Naive thymus-derived CD4-positive, alpha-beta T cell (primary cell): ENCODE results near the gene KLK3. TPM values are rescaled to one million over a fixed set of nuclear protein-coding genes. Genes with fewer than 3 reads are reported as not detected.
A peak's percentile ranks its signal among the peaks of the same experiment; 100 is the strongest.
"Not testable (repeated sequence)": the region's sequence is repeated elsewhere in the genome, so short reads cannot be mapped to it uniquely, and the experiment has no call there.

Source experiments
- ATAC-seq: fragments of 150-1000 bp; cut with Tn5 transposase; 2 replicates; pipeline ENCODE4 v1.10.0; 2021; ENCODE audit warnings: mild to moderate bottlenecking, moderate library complexity
- CTCF ChIA-PET: fragments of 350-600 bp; sonication (Branson Sonifier 250); formaldehyde crosslinking; loops from one replicate; lab custom pipeline; 2021; ENCODE audit warnings: antibody characterized with exemption; lab: Charles Lee
- POLR2A ChIA-PET: fragments of 350-600 bp; sonication (Branson Sonifier 250); formaldehyde crosslinking; loops from one replicate; lab custom pipeline; 2021; ENCODE audit warnings: antibody characterized with exemption, inconsistent platforms; lab: Charles Lee
- DNase-seq, 9 donors: peaks; one replicate each; pipeline versions ENCODE4 v3.0.0 to v3.0.0-alpha.2; 2020 to 2022; ENCODE audit warnings: mixed read lengths in 1 of 9
- H3K27ac ChIP-seq: one replicate; pipeline ENCODE4 v1.7.0; 2013; ENCODE audit warnings: mild to moderate bottlenecking, low read depth, low read length, moderate library complexity
- H3K27me3 ChIP-seq, 2 donors: one replicate each; pipeline ENCODE4 v1.7.0; 2013; ENCODE audit warnings: low read length in 2 of 2, mild to moderate bottlenecking in 2 of 2, moderate library complexity in 2 of 2; ENCODE audit not compliant: control insufficient read depth in 2 of 2, insufficient read depth in 2 of 2
- H3K36me3 ChIP-seq, 3 experiments: 1 replicate in 2 of 3; 2 replicates in 1 of 3; pipeline ENCODE4 v1.7.0; 2013; ENCODE audit warnings: low read length in 3 of 3, mild to moderate bottlenecking in 3 of 3, moderate library complexity in 1 of 3; ENCODE audit not compliant: insufficient read depth in 3 of 3, control insufficient read depth in 2 of 3
- H3K4me1 ChIP-seq, 2 donors: one replicate each; pipeline ENCODE4 v1.7.0; 2013; ENCODE audit warnings: low read length in 2 of 2, mild to moderate bottlenecking in 2 of 2, moderate library complexity in 1 of 2; ENCODE audit not compliant: control insufficient read depth in 2 of 2, insufficient read depth in 2 of 2
- H3K4me3 ChIP-seq: 2 replicates; pipeline ENCODE4 v1.7.0; 2013; ENCODE audit warnings: mild to moderate bottlenecking, low read length
- H3K9me3 ChIP-seq, 3 experiments: 1 replicate in 2 of 3; 2 replicates in 1 of 3; pipeline ENCODE4 v1.7.0; 2013; ENCODE audit warnings: low read length in 3 of 3; ENCODE audit not compliant: control insufficient read depth in 2 of 3
- H3K27ac Mint-ChIP-seq, 9 donors: one replicate each; pipeline ENCODE4 v1.8.0; 2020 to 2022; ENCODE audit warnings: mixed read lengths in 9 of 9, mild to moderate bottlenecking in 8 of 9, moderate library complexity in 5 of 9, inconsistent platforms in 2 of 9
- H3K27me3 Mint-ChIP-seq, 5 donors: one replicate each; pipeline ENCODE4 v1.8.0; 2021 to 2022; ENCODE audit warnings: mixed read lengths in 5 of 5, mild to moderate bottlenecking in 1 of 5
- H3K36me3 Mint-ChIP-seq, 5 donors: one replicate each; pipeline ENCODE4 v1.8.0; 2020 to 2022; ENCODE audit warnings: mixed read lengths in 5 of 5, mild to moderate bottlenecking in 3 of 5, inconsistent platforms in 1 of 5
- H3K4me1 Mint-ChIP-seq, 7 donors: one replicate each; pipeline ENCODE4 v1.8.0; 2020 to 2022; ENCODE audit warnings: mixed read lengths in 7 of 7, mild to moderate bottlenecking in 3 of 7, inconsistent platforms in 1 of 7
- H3K4me3 Mint-ChIP-seq, 10 donors: one replicate each; pipeline ENCODE4 v1.8.0; 2020 to 2022; ENCODE audit warnings: mild to moderate bottlenecking in 10 of 10, mixed read lengths in 10 of 10, moderate library complexity in 6 of 10, inconsistent platforms in 2 of 10
- H3K9me3 Mint-ChIP-seq, 11 donors: one replicate each; pipeline ENCODE4 v1.8.0; 2020 to 2022; ENCODE audit warnings: mixed read lengths in 11 of 11, mild to moderate bottlenecking in 4 of 11, inconsistent platforms in 1 of 11, moderate library complexity in 1 of 11
- intact Hi-C, 2 donors: fragments of 100-400 bp; cut with micrococcal nuclease; formaldehyde crosslinking; loops; one replicate each; pipeline ENCODE4 v1.15.1; 2023
- polyA plus RNA-seq, 2 donors: library from polyadenylated mRNA; unstranded; fragments of 300-500 nt; fragmentation: Illumina TruSeq; gene quantifications; one replicate each; pipeline ENCODE4 v1.2.3, GENCODE V29; 2021
- total RNA-seq, 6 experiments: library from RNA in 5 of 6; stranded (reverse) in 5 of 6; gene quantifications; 1 replicate in 5 of 6; 2 replicates in 1 of 6; pipeline ENCODE4 v1.2.3 and lab custom pipeline; 2021 to 2026

Gene KLK3
- total and polyA plus RNA-seq, 7 experiments from 2014 or later: not detected

GRCh38 chr19:50893047-50893736, 38.5 kb downstream of the KLK3 start:
- no peaks in the 10 kb centered on the region for H3K36me3 ChIP-seq
- DNase-seq (no peak), ATAC-seq (no peak)
- POLR2A ChIA-PET: no interaction called here
- Mint-ChIP-seq H3K4me3 (no peak overlapping the region), H3K27me3 (peaks cover 4 to 73% (median 35%) of the 10 kb centered on the region in 5 donors), H3K27ac (no peak overlapping the region), H3K9me3 (peaks cover 0 to 23% (median 5%) of the 10 kb centered on the region in 11 donors), H3K4me1 (peaks cover 0 to 1% (median 0%) of the 10 kb centered on the region in 7 donors), H3K36me3 (peaks cover 0 to 4% (median 0%) of the 10 kb centered on the region in 5 donors)
- H3K27ac ChIP-seq: no peak overlapping the region
- intact Hi-C loops: no loop called here
- H3K4me1 ChIP-seq: no peaks in the 10 kb centered on the region
- no peak overlapping the region for H3K4me3 ChIP-seq
- H3K27me3 ChIP-seq: no peaks in the 10 kb centered on the region
- peaks cover 0 to 9% (median 0%) of the 10 kb centered on the region in 3 experiments for H3K9me3 ChIP-seq
- CTCF ChIA-PET: no interaction called here

DNA sequence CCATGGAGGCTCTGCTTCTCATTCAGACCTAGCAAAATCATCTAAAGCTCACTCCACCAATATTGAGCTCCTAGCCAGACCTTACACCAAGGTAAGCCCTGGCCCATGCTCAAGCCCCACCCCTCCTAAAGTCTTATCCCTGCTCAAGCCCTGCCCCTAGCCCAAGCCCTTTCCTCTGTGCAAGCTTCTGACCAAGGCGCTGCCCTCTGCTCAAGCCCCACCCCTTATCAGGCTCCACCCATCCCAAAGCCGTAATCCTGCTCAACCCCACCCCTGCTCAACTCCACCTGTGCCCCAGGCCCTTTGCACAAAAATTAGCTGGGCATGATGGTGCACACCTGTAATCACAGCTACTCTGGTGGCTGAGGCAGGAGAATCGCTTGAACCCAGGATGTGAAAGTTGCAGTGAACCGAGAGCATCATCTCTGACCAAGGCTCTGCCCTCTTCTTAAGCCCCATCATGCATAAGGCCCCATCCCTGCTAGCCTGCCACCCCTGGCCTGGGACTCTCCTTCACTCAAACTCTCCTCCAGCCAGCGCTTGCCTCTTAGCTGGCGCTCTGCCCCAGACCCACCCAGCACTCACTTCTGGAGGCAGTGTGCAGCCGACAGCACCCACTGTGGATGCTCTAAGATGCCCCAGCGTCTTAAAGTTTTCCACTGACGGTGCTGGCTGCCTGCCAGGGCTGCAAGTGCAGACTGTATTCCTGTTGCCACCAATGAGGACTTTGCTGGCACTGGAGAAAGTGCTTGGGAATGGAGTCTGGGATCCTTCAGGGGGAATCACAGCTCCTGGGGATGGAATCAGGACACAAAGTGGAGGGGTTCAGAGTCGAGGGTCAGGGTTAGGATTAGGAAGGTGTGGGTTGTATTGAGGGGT, 40.0 kb downstream of the KLK3 start:
- Mint-ChIP-seq H3K4me3 (no peak overlapping the region), H3K4me1 (peaks cover 0 to 1% (median 0%) of the 10 kb centered on the region in 7 donors), H3K27ac (no peak overlapping the region), H3K36me3 (peaks cover 0 to 4% (median 0%) of the 10 kb centered on the region in 5 donors), H3K27me3 (peaks cover 3 to 70% (median 32%) of the 10 kb centered on the region in 5 donors), H3K9me3 (peaks cover 0 to 23% (median 5%) of the 10 kb centered on the region in 11 donors)
- CTCF ChIA-PET: no interaction called here
- Histone ChIP-seq H3K36me3 (no peaks in the 10 kb centered on the region), H3K27me3 (no peaks in the 10 kb centered on the region), H3K27ac (no peak overlapping the region), H3K4me1 (no peaks in the 10 kb centered on the region), H3K4me3 (no peak overlapping the region), H3K9me3 (peaks cover 0 to 9% (median 0%) of the 10 kb centered on the region in 3 experiments)
- DNase-seq (no peak), ATAC-seq (no peak)
- POLR2A ChIA-PET: no interaction called here
- intact Hi-C loops: no loop called here

DNA sequence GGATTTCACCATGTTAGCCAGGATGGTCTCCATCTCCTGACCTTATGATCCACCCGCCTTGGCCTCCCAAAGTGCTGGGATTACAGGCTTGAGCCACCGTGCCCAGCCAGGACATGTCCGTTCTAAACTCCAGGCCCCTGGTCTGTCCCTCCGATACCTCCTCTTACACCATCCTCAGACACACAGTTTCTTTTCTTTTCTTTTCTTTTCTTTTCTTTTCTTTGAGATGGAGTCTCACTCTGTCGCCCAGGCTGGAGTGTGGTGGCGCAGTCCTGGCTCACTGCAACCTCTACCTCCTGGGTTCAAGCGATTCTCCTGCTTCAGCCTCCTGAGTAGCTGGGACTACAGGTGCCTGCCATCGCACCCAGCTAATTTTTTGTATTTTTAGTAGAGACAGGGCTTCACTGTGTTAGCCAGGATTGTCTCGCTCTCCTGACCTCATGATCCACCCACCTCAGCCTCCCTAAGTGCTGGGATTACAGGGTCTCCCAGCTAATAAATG, 41.4 kb downstream of the KLK3 start:
- H3K27ac ChIP-seq, H3K4me3 Mint-ChIP-seq, H3K36me3 Mint-ChIP-seq, H3K9me3 ChIP-seq, intact Hi-C loops, ATAC-seq, H3K27ac Mint-ChIP-seq, POLR2A ChIA-PET, H3K27me3 ChIP-seq, H3K4me3 ChIP-seq, H3K36me3 ChIP-seq, DNase-seq, H3K4me1 ChIP-seq, H3K4me1 Mint-ChIP-seq: not testable (repeated sequence)
- Mint-ChIP-seq H3K27me3 (peaks cover 3 to 68% (median 32%) of the 10 kb centered on the region in 5 donors), H3K9me3 (peaks cover 0 to 23% (median 5%) of the 10 kb centered on the region in 11 donors)
- CTCF ChIA-PET: interaction anchor here (0.6 kb wide), 1 partner anchor 134 kb away, joined by 3 read pairs; no protein-coding TSS in a partner anchor

DNA sequence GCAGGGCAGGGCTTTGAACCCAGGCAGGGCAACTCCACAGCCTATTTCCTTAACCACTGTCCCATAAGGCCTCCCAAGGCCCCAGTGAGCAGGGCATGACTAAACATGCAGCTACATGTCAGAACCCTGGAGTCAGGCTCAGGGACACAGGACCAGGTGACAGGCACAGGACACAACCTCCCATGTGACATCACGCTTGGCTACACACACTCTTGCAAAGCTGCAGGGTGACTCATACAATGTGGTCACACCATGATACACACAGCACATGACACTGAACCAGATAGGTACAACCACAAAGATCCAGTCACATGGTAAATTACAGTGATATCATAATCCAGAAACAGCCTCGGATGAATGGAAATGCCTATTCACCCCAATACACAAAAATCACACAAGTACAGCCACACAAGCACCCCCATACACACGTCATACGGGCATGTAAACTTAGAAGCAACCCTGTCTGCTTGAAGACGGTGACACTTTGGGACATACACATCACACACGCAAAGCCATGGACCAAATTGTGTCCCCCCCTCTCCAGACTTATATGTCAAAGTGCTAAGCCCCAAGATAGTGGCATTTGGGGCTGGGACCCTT, 42.0 kb downstream of the KLK3 start:
- POLR2A ChIA-PET: no interaction called here
- Mint-ChIP-seq H3K36me3 (peaks cover 0 to 4% (median 0%) of the 10 kb centered on the region in 5 donors), H3K9me3 (peaks cover 0 to 23% (median 5%) of the 10 kb centered on the region in 11 donors), H3K4me1 (peaks cover 0 to 1% (median 0%) of the 10 kb centered on the region in 7 donors), H3K4me3 (no peak overlapping the region), H3K27ac (no peak overlapping the region), H3K27me3 (peaks cover 3 to 69% (median 35%) of the 10 kb centered on the region in 5 donors)
- Histone ChIP-seq H3K9me3 (peaks cover 0 to 9% (median 0%) of the 10 kb centered on the region in 3 experiments), H3K27me3 (no peaks in the 10 kb centered on the region), H3K36me3 (no peaks in the 10 kb centered on the region), H3K4me1 (no peaks in the 10 kb centered on the region), H3K27ac (no peak overlapping the region), H3K4me3 (no peak overlapping the region)
- intact Hi-C loops: no loop called here
- CTCF ChIA-PET: interaction anchor here (0.6 kb wide), 1 partner anchor 133 kb away, joined by 3 read pairs; no protein-coding TSS in a partner anchor
- ATAC-seq: peak; percentile 60
- no peak for DNase-seq

DNA sequence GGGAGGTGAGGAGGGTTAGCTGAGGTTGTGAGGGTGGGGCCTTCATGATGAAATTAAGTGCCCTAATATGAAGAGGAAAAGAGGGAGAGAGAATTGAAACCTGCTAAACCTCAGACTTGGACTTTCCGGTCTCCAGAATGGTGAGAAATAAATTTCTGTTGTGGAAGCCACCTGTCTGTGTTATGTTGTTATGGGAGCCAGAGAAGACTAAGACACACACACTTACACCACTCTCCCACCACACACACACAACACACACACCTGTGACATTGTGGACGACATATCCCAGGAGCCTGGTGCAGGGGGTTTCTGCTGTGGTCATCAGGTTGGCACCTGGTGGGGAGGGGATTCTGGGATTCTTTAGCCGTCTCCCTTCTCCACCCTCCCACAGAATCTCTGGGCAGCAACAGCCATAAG, 42.5 kb downstream of the KLK3 start:
- Histone ChIP-seq H3K27me3 (no peaks in the 10 kb centered on the region), H3K36me3 (no peaks in the 10 kb centered on the region), H3K4me1 (no peaks in the 10 kb centered on the region), H3K9me3 (peaks cover 0 to 9% (median 0%) of the 10 kb centered on the region in 3 experiments), H3K4me3 (no peak overlapping the region), H3K27ac (no peak overlapping the region)
- H3K4me1 Mint-ChIP-seq: peaks cover 0 to 1% (median 0%) of the 10 kb centered on the region in 7 donors
- intact Hi-C loops: no loop called here
- peaks cover 3 to 64% (median 35%) of the 10 kb centered on the region in 5 donors for H3K27me3 Mint-ChIP-seq
- H3K4me3 Mint-ChIP-seq: no peak overlapping the region
- DNase-seq (no peak), ATAC-seq (no peak)
- no peak overlapping the region for H3K27ac Mint-ChIP-seq
- peaks cover 0 to 23% (median 5%) of the 10 kb centered on the region in 11 donors for H3K9me3 Mint-ChIP-seq
- CTCF ChIA-PET: no interaction called here
- peaks cover 0 to 4% (median 0%) of the 10 kb centered on the region in 5 donors for H3K36me3 Mint-ChIP-seq
- POLR2A ChIA-PET: no interaction called here

GRCh38 chr19:50897612-50898011, 42.9 kb downstream of the KLK3 start:
- Histone ChIP-seq H3K9me3 (peaks cover 0 to 9% (median 0%) of the 10 kb centered on the region in 3 experiments), H3K4me1 (no peaks in the 10 kb centered on the region), H3K36me3 (no peaks in the 10 kb centered on the region), H3K27me3 (no peaks in the 10 kb centered on the region), H3K4me3 (no peak overlapping the region), H3K27ac (no peak overlapping the region)
- CTCF ChIA-PET: no interaction called here
- no peak for ATAC-seq
- POLR2A ChIA-PET: no interaction called here
- no peak overlapping the region for H3K4me3 Mint-ChIP-seq
- H3K9me3 Mint-ChIP-seq: peaks cover 0 to 23% (median 5%) of the 10 kb centered on the region in 11 donors
- DNase-seq: no peak
- H3K27ac Mint-ChIP-seq: no peak overlapping the region
- H3K36me3 Mint-ChIP-seq: peaks cover 0 to 4% (median 0%) of the 10 kb centered on the region in 5 donors
- intact Hi-C loops: no loop called here
- peaks cover 0 to 1% (median 0%) of the 10 kb centered on the region in 7 donors for H3K4me1 Mint-ChIP-seq
- H3K27me3 Mint-ChIP-seq: peaks cover 5 to 64% (median 35%) of the 10 kb centered on the region in 5 donors
